ENCODE results near the gene RNF186.

RNF186 gene

DNA sequence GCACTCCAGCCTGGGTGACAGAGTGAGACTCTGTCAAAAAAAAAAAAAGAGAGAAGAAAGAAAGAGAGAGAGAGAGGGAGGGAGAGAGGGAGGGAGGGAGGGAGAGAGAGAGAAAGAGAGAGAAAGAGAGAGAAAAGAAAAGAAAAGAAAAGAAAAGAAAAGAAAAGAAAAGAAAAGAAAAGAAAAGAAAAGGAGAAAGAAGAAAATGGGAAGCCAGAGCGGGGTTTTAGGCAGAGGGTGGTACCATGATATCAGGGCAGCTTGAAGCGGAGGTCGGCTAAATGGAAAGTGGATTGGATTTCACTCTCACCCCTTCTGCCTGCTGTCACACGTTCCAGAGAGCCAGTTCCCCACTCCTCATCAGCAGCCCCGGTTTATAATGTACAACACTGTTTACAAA, 17.3 kb downstream of the RNF186 start (continued):
- TF ChIP-seq ZNF518A (tag by site-specific recombination; conservative IDR thresholded peaks at IDR 0.05; ENCODE audit: low read depth), result no peak
- TF ChIP-seq ZNF324 (tag by site-specific recombination; IDR thresholded peaks at IDR 0.05), result no peak
- TF ChIP-seq ZNF404 (tag by site-specific recombination; IDR thresholded peaks at IDR 0.05), result no peak
- TF ChIP-seq ZNF433 (tag by site-specific recombination; IDR thresholded peaks at IDR 0.05; ENCODE audit: low read depth), result no peak
- no peak for TF ChIP-seq ZNF202 (tag by site-specific recombination; IDR thresholded peaks at IDR 0.05; ENCODE audit: borderline replicate concordance)
- TF ChIP-seq, protein P1, sequence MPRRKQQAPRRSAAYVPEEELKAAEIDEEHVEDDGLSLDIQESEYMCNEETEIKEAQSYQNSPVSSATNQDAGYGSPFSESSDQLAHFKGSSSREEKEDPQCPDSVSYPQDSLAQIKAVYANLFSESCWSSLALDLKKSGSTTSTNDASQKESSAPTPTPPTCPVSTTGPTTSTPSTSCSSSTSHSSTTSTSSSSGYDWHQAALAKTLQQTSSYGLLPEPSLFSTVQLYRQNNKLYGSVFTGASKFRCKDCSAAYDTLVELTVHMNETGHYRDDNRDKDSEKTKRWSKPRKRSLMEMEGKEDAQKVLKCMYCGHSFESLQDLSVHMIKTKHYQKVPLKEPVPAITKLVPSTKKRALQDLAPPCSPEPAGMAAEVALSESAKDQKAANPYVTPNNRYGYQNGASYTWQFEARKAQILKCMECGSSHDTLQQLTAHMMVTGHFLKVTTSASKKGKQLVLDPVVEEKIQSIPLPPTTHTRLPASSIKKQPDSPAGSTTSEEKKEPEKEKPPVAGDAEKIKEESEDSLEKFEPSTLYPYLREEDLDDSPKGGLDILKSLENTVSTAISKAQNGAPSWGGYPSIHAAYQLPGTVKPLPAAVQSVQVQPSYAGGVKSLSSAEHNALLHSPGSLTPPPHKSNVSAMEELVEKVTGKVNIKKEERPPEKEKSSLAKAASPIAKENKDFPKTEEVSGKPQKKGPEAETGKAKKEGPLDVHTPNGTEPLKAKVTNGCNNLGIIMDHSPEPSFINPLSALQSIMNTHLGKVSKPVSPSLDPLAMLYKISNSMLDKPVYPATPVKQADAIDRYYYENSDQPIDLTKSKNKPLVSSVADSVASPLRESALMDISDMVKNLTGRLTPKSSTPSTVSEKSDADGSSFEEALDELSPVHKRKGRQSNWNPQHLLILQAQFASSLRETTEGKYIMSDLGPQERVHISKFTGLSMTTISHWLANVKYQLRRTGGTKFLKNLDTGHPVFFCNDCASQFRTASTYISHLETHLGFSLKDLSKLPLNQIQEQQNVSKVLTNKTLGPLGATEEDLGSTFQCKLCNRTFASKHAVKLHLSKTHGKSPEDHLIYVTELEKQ (tag by site-specific recombination; IDR thresholded peaks at IDR 0.05; ENCODE audit: borderline replicate concordance), result no peak
- no peak for TF ChIP-seq ZNF76 (tag by site-specific recombination; IDR thresholded peaks at IDR 0.05; ENCODE audit: borderline replicate concordance, low read depth)
- TF ChIP-seq, protein P2, sequence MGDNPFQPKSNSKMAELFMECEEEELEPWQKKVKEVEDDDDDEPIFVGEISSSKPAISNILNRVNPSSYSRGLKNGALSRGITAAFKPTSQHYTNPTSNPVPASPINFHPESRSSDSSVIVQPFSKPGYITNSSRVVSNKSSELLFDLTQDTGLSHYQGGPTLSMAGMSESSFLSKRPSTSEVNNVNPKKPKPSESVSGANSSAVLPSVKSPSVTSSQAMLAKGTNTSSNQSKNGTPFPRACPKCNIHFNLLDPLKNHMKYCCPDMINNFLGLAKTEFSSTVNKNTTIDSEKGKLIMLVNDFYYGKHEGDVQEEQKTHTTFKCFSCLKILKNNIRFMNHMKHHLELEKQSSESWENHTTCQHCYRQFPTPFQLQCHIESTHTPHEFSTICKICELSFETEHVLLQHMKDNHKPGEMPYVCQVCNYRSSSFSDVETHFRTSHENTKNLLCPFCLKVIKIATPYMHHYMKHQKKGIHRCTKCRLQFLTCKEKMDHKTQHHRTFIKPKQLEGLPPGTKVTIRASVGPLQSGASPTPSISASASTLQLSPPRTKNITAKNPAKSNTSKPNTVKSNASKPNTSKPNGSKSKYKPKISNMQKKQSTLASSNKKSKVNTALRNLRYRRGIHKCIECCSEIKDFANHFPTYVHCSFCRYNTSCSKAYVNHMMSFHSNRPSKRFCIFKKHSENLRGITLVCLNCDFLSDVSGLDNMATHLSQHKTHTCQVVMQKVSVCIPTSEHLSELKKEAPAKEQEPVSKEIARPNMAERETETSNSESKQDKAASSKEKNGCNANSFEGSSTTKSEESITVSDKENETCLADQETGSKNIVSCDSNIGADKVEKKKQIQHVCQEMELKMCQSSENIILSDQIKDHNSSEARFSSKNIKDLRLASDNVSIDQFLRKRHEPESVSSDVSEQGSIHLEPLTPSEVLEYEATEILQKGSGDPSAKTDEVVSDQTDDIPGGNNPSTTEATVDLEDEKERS (tag by site-specific recombination; IDR thresholded peaks at IDR 0.05), result no peak
- TF ChIP-seq, protein P3, sequence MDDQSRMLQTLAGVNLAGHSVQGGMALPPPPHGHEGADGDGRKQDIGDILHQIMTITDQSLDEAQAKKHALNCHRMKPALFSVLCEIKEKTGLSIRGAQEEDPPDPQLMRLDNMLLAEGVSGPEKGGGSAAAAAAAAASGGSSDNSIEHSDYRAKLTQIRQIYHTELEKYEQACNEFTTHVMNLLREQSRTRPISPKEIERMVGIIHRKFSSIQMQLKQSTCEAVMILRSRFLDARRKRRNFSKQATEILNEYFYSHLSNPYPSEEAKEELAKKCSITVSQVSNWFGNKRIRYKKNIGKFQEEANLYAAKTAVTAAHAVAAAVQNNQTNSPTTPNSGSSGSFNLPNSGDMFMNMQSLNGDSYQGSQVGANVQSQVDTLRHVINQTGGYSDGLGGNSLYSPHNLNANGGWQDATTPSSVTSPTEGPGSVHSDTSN (CRISPR knock-in tag; IDR thresholded peaks at IDR 0.05), result no peak
- no peak for TF ChIP-seq ZNF600 (tag by site-specific recombination; IDR thresholded peaks at IDR 0.05)
- no peak for TF ChIP-seq ZBTB1 (tag by site-specific recombination; IDR thresholded peaks at IDR 0.05)
- TF ChIP-seq ZNF629 (tag by site-specific recombination; IDR thresholded peaks at IDR 0.05), result no peak
- TF ChIP-seq ZNF747 (tag by site-specific recombination; IDR thresholded peaks at IDR 0.05), result no peak
- TF ChIP-seq ZNF623 (tag by site-specific recombination; IDR thresholded peaks at IDR 0.05), result no peak
- no peak for TF ChIP-seq ZNF394 (tag by site-specific recombination; IDR thresholded peaks at IDR 0.05; ENCODE audit: borderline replicate concordance)
- no peak for TF ChIP-seq ZFP37 (tag by site-specific recombination; IDR thresholded peaks at IDR 0.05)
- TF ChIP-seq EGR2 (tag by site-specific recombination; IDR thresholded peaks at IDR 0.05; ENCODE audit: low read depth), result no peak
- TF ChIP-seq ZNF366 (tag by site-specific recombination; conservative IDR thresholded peaks at IDR 0.05), result peak; percentile 58
- no peak for TF ChIP-seq BCL11A (tag by site-specific recombination; IDR thresholded peaks at IDR 0.05; ENCODE audit: low read depth)
- no peak for TF ChIP-seq MZF1 (tag by site-specific recombination; IDR thresholded peaks at IDR 0.05; ENCODE audit: borderline replicate concordance)
- TF ChIP-seq, protein P4, sequence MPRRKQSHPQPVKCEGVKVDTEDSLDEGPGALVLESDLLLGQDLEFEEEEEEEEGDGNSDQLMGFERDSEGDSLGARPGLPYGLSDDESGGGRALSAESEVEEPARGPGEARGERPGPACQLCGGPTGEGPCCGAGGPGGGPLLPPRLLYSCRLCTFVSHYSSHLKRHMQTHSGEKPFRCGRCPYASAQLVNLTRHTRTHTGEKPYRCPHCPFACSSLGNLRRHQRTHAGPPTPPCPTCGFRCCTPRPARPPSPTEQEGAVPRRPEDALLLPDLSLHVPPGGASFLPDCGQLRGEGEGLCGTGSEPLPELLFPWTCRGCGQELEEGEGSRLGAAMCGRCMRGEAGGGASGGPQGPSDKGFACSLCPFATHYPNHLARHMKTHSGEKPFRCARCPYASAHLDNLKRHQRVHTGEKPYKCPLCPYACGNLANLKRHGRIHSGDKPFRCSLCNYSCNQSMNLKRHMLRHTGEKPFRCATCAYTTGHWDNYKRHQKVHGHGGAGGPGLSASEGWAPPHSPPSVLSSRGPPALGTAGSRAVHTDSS (tag by site-specific recombination; IDR thresholded peaks at IDR 0.05), result no peak
- TF ChIP-seq, protein P5, sequence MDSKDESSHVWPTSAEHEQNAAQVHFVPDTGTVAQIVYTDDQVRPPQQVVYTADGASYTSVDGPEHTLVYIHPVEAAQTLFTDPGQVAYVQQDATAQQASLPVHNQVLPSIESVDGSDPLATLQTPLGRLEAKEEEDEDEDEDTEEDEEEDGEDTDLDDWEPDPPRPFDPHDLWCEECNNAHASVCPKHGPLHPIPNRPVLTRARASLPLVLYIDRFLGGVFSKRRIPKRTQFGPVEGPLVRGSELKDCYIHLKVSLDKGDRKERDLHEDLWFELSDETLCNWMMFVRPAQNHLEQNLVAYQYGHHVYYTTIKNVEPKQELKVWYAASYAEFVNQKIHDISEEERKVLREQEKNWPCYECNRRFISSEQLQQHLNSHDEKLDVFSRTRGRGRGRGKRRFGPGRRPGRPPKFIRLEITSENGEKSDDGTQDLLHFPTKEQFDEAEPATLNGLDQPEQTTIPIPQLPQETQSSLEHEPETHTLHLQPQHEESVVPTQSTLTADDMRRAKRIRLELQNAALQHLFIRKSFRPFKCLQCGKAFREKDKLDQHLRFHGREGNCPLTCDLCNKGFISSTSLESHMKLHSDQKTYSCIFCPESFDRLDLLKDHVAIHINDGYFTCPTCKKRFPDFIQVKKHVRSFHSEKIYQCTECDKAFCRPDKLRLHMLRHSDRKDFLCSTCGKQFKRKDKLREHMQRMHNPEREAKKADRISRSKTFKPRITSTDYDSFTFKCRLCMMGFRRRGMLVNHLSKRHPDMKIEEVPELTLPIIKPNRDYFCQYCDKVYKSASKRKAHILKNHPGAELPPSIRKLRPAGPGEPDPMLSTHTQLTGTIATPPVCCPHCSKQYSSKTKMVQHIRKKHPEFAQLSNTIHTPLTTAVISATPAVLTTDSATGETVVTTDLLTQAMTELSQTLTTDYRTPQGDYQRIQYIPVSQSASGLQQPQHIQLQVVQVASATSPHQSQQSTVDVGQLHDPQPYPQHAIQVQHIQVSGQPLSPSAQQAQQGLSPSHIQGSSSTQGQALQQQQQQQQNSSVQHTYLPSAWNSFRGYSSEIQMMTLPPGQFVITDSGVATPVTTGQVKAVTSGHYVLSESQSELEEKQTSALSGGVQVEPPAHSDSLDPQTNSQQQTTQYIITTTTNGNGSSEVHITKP (tag by site-specific recombination; IDR thresholded peaks at IDR 0.05), result peak; percentile 75
